HPDE6-E6E7 (cell line): ENCODE results near the gene BANF2.
"Not testable (repeated sequence)": the region's sequence is repeated elsewhere in the genome, so short reads cannot be mapped to it uniquely, and the experiment has no call there.

Experiments used
- DNase-seq: peaks from one replicate; pipeline ENCODE4 v3.0.0; 2011; ENCODE audit warnings: missing footprints; ENCODE audit errors: extremely low spot score

BANF2 gene

GRCh38 chr20:17682889-17683198 lies 16.9 kb upstream of the BANF2 start:
- DNase-seq, result no peak

DNA sequence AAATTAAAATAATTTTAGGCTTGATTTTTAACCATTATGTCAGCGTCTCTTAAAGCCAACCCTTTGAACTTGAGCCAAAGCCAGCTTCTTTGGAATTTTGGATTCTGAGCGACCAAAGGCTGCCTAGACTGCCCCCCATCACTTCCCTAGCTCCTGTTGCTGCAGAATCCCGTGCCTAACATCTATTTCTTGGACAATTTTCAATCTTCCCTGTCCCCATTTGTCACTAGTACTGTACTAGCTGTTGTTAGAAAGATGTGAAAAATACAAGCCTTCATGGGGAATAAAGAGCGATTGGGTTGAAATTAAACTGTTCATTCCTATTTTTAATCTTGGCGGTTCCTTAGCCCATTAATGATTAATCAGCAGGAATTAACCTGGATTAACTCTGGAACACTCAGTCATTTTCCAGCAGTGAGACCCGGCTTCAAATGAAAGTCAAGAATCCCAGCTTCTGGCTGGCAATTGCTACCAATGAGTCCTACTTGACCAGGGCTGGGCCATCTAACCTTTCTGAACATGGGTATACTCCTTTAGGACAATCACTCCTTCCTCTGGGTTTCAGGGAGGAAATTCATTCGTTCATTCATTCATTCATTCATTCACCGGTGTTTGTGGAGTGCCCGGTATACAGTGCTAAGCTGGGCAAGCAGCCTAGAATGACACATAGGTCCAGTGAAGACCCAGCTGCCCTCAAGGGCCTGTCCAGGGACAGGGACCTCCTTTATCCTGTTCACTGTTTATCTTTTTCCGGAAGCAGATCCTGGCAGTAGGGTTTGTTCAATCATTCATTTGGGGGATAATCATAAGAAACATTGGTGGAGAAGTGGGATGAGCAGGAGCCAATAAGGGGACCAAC lies 16.3 kb upstream of the BANF2 start:
- no peak for DNase-seq

DNA sequence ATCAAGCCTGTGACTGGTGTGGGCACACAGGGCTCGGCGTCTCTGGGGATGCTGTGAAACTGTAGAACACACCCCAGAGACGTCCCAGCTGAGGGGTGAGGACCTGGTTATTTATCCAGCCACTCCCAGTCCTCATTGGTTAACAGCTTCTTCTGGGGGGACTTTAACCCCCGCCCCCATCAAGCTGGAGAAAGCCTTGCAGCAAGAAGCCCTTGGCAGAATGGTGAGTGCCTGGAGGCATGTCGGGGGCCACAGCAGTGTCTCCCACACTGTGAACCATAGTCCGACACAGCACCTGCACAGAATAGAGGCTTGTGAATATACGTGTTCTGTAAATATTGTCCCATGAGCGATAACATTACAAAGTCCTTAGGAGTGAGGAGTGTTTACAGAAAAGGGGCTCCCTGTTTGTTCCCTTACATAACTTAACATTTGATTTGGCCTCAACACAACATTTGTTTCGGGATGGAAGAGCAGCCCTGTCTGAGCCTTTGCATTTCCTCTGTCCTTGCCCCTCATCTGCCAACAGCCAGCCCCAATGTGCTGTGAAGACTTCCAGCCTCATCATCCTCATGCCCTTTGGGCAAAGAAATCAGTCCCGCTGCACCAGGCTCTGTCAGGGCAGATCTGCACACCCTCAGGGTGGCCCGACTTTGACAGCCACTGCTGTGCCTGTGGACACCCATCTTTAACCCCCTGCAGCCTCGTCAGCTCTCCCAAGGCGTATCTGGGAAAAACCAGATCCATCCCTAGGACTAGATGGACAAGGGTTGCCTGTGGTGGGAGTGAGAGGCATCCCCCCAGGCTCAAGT lies 15.5 kb upstream of the BANF2 start:
- no peak for DNase-seq

- no peak for DNase-seq
These were observed 14.6 kb upstream of the BANF2 start for GRCh38 chr20:17685168-17685567.

GRCh38 chr20:17687800-17688199 lies 12.0 kb upstream of the BANF2 start:
- no peak for DNase-seq

GRCh38 chr20:17688965-17689364 lies 10.8 kb upstream of the BANF2 start:
- no peak for DNase-seq

DNA sequence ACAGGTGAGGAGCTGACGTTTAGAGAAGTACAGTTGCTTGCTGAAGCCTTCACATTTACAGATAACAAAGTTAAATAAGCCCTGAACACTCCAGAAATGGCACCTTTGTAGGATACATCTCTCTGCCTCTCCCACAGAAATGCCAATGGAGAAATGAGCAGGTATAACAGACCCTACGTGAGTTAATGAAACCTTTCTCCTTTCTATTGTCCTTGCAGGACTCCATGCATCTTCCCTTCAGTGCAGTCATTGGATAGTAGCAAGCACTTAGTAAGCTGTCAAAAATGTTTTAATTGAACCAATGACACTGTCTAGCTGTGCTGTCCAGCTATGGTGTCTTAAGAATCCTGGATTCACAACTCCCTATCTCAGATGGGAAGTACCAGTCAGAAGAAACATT lies 9.6 kb upstream of the BANF2 start:
- DNase-seq, result no peak

DNA sequence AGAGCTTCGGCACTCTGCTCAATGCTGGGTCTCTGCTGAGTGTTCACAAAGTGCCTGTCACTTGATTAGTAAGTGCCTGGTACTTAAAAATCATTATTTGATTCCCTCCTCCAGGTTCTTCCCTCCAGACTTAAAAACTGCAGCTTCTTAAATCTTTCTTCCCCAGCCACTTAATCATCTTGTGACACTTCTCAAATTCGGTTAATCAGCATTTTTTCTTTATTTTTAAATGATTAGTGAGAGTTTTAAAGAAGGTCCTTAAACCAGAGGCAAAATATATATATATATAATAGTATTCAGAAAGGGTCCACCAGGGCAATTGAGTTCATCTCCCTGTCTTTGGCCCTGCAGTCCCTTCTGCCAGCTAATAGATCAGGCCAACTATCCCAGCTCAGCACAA lies 8.0 kb upstream of the BANF2 start:
- DNase-seq, result no peak

GRCh38 chr20:17693444-17694001 lies 6.2 kb upstream of the BANF2 start:
- DNase-seq, result peak; percentile 48

- DNase-seq, result no peak
These were observed 5.0 kb upstream of the BANF2 start for GRCh38 chr20:17694767-17695166.

- no peak for DNase-seq
These were observed 3.5 kb upstream of the BANF2 start for GRCh38 chr20:17696287-17696686.

- no peak for DNase-seq
These were observed 2.6 kb upstream of the BANF2 start for GRCh38 chr20:17697171-17697570.

DNA sequence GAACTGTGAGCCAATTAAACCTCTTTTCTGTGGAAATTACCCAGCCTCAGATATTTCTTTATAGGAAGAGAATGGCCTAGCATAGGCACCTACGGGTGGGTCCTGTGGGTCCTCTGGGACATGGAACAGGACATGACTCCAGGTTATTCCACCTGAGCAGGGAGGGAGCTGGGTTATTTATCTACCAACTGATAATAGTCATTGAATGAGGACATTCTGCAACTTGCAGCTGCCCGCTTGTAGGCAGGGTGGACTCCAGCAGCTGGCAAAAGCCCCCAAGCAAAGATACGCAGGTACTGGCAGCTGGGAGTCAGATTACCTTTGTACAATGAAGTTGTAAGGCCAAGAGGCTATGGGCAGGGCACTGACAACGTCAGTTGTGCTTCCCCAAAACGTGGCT lies 1.4 kb upstream of the BANF2 start:
- no peak for DNase-seq

DNA sequence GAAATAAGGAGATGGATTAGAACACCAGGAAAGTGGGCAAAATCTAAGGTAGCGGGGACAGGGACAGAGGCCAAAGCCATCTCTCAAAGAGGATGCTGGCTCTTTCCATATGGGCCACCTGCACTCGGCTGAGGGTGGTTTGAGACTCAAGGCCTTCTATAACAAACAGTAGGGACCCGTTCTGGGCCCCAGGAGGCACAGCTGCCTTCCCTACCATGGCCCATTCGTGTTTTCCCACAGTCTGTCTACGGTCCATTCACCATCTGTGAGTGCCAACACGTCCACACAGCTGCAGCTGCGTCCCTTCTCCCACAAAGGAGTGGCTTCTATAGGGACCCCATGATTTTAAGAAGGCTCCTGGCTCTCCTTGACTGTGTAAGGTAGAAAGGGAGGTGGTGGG lies 871 bp downstream of the BANF2 start:
- DNase-seq, result no peak

DNA sequence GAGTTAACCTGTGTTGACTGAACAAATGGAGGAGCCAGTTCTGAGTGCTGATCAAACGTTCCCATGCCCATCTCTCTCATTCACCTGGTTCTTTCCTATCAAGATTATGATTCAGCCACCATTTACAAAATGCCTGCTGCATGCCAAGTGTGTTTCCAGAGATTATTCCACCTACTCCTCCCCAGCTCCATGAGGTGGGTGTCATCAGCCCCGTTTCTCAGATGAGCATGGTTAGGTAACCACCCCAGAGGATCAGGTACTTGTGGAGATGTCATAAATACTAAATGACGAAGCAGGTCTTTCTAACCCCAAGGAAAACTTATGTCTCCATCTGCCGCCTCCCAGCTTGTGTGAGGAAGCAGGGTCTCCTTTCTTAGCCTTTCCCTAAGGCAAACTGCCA lies 2.1 kb downstream of the BANF2 start:
- DNase-seq, result no peak

DNA sequence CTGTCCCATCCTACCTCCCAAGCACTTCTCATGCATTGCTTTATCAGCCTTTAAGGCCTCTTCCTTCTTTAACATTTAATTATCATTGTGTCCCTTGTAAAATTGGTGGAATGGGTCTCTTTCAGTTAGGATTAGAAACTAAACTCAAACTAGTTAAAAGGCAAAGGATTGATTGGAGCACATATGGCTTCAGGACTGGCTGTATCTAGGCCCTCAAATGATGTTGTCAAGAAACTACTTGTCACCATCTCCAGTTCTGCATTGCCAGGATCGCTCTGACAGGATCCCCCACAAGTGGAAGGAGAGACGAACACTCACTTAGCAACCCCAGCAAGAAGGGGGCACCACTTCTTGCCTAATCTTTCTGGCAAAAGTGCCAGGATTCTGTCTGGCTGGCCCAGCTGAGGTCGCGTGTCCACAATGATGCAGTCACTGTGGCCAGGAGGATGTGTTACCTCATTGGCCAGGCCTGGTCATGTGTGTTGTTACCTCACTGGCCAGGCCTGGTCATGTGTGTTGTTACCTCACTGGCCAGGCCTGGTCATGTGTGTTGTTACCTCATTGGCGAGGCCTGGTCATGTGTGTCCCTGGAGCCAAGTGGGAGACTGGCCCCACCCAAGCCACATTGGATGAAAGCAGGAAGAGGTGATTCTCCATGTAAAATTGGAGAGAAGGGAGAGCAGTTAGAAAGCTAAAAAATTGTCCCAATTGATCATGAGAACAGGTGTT lies 5.0 kb downstream of the BANF2 start:
- DNase-seq, result no peak

DNA sequence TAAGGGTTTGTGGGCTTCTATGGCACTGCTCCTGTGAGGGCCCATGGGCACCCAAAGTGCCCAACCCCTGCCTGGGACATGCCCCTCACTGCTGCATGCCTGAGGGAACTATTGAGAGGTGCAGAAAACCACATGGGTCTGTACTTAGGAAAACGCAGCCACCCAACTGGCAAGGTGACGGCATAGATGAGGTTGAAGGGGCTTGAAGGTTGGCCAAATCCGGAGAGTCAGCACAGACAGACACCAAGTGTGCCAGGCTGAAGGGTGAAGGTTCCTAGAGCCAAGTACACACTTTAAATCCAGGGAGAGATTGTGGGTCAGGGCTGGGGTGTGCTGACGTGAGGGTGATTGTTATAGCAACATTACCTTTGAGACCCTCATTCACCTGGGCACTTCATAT lies 6.2 kb downstream of the BANF2 start:
- DNase-seq, result no peak

DNA sequence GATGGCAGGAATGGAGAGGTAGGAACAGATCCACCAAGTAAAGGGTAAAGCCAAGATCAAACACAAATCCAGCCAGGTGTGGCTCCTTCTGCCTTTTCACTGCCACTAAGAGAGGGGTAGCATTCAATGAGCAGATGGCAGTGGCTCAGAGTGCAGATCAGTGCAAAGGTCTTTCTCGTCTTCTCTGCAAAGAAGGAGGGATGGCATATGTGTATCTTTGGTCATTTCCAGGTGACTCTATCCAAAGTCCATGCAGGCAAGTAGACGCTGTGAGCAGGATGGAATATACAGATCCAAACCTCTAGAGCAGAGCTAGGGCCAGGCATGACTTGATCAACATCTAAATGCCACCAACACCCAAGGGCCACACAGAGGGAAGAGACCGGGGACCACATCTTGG lies 6.9 kb downstream of the BANF2 start:
- DNase-seq, result no peak

- DNase-seq, result not testable (repeated sequence)
These were observed 8.2 kb downstream of the BANF2 start for GRCh38 chr20:17707951-17708350.

DNA sequence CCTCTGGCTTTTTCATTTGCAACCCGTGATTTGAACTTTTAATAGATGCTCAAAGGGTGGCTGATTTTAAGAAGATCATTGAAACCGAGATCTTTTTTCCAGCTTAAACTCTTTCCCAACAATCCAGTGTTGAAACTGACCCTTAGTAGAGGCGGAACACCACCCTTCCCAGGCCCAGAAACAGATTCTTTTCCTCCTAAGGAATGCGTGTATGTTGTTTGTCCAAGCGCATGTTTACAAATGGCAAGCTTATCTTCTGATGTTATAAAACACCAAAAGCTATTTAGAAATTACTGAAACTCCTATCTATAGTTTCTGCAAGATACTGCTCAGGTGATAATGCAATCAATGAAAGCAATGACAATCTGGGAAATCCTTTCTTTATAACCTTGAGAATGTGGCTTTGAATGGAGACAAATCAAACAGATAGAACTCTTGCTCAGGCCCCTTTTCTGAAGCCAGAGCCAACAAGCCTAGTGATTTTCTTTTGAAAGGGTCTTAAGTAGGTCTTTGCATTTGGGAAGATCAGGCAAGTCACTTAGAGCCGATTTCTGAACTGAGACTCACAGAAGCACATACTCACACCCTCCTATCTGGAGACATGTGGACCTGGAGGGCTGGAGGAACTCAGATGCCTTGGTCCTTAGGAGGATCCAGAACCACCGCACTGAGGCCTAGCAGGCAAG lies 9.1 kb downstream of the BANF2 start:
- no peak for DNase-seq
